Thoracic aorta (tissue), 2 donors: ENCODE data around the gene NINJ2. TPM values are rescaled to one million over a fixed set of nuclear protein-coding genes. Genes with fewer than 3 reads are reported as not detected.

Experiments used
- ATAC-seq: fragments of 150-250 bp; one replicate; pipeline ENCODE4 v1.8.0; 2017; ENCODE audit warnings: low read depth; ENCODE audit not compliant: insufficient number of reproducible peaks, low FRiP score
- DNase-seq: peaks from one replicate; pipeline ENCODE4 v3.0.0-alpha.2; 2020; ENCODE audit warnings: low spot score
- H3K27ac ChIP-seq, 2 donors: fragments of 200-600 bp; sonication (generic); 1 replicate in 1 of 2; 2 replicates in 1 of 2; pipeline ENCODE4 v1.5.1; 2016; ENCODE audit warnings: mild to moderate bottlenecking in 2 of 2, moderate library complexity in 2 of 2
- H3K27me3 ChIP-seq: fragments of 200-600 bp; sonication (generic); replicated peaks from 2 replicates; pipeline ENCODE4 v1.6.0; 2016; ENCODE audit warnings: mild to moderate bottlenecking; ENCODE audit not compliant: insufficient read depth
- H3K36me3 ChIP-seq: fragments of 200-600 bp; sonication (generic); one replicate; pipeline ENCODE4 v1.5.1; 2016
- H3K4me1 ChIP-seq, 2 donors: fragments of 200-600 bp; sonication (generic); 1 replicate in 1 of 2; 2 replicates in 1 of 2; pipeline versions ENCODE4 v1.5.1 to v1.6.0; 2016; ENCODE audit warnings: low read depth in 2 of 2, mild to moderate bottlenecking in 1 of 2; ENCODE audit not compliant: control insufficient read depth in 1 of 2
- H3K4me3 ChIP-seq: fragments of 200-600 bp; sonication (generic); 2 replicates; pipeline ENCODE4 v1.5.1; 2016; ENCODE audit warnings: mild to moderate bottlenecking
- H3K9me3 ChIP-seq: fragments of 200-600 bp; sonication (generic); 2 replicates; pipeline ENCODE4 v1.5.1; 2016
- CTCF ChIP-seq: fragments of 200-600 bp; sonication (generic); IDR thresholded peaks from one replicate; pipeline ENCODE4 v1.5.1; 2019; ENCODE audit warnings: antibody characterized with exemption
- total RNA-seq, 2 donors: library from RNA; depleted of rRNA; stranded (reverse); fragments of >200 nt; gene quantifications; one replicate each; pipeline versions ENCODE4 v1.1.0 to v1.2.3, GENCODE V29; 2016

Gene NINJ2
- total RNA-seq, 2 donors from 2014 or later: 2.4 to 5.3 TPM

- peak overlapping the region; percentile 68 to 75 for H3K27ac ChIP-seq
- no peaks in the 10 kb centered on the region for H3K27me3 ChIP-seq
- H3K9me3 ChIP-seq: no peaks in the 10 kb centered on the region
- peaks cover 13 to 34% of the 10 kb centered on the region in 2 donors for H3K4me1 ChIP-seq
- peak overlapping the region; percentile 53 for H3K4me3 ChIP-seq
- DNase-seq: no peak
- TF ChIP-seq CTCF: peak; percentile 100
- H3K36me3 ChIP-seq: no peaks in the 10 kb centered on the region
- peak; percentile 29 for ATAC-seq
These were observed 87.2 kb downstream of the NINJ2 start for GRCh38 chr12:575948-576614.

- peak overlapping the region; percentile 68 to 75 for H3K27ac ChIP-seq
- no peak overlapping the region for H3K4me3 ChIP-seq
- no peak for DNase-seq
- H3K4me1 ChIP-seq: peaks cover 16 to 39% of the 10 kb centered on the region in 2 donors
- no peaks in the 10 kb centered on the region for H3K36me3 ChIP-seq
- no peaks in the 10 kb centered on the region for H3K9me3 ChIP-seq
- TF ChIP-seq CTCF: no peak
- ATAC-seq: no peak
- H3K27me3 ChIP-seq: no peaks in the 10 kb centered on the region
These were observed 88.1 kb downstream of the NINJ2 start for GRCh38 chr12:575129-575502.

- no peak for TF ChIP-seq CTCF
- peak overlapping the region; percentile 68 to 75 for H3K27ac ChIP-seq
- ATAC-seq (no peak), DNase-seq (no peak)
- no peak overlapping the region for H3K4me3 ChIP-seq
- no peaks in the 10 kb centered on the region for H3K9me3 ChIP-seq
- peaks cover 16 to 41% of the 10 kb centered on the region in 2 donors for H3K4me1 ChIP-seq
- H3K36me3 ChIP-seq: no peaks in the 10 kb centered on the region
- no peaks in the 10 kb centered on the region for H3K27me3 ChIP-seq
These were observed 88.6 kb downstream of the NINJ2 start for GRCh38 chr12:574475-575128.

- Histone ChIP-seq H3K4me1 (peaks cover 16 to 41% of the 10 kb centered on the region in 2 donors), H3K27me3 (no peaks in the 10 kb centered on the region), H3K9me3 (no peaks in the 10 kb centered on the region), H3K36me3 (no peaks in the 10 kb centered on the region), H3K27ac (no peak overlapping the region), H3K4me3 (no peak overlapping the region)
- DNase-seq: no peak
- TF ChIP-seq CTCF: no peak
- no peak for ATAC-seq
These were observed 90.0 kb downstream of the NINJ2 start for GRCh38 chr12:573232-573631.

GRCh38 chr12:572532-572899, 90.7 kb downstream of the NINJ2 start:
- TF ChIP-seq CTCF: no peak
- DNase-seq: no peak
- Histone ChIP-seq H3K4me1 (peaks cover 16 to 41% of the 10 kb centered on the region in 2 donors), H3K27me3 (no peaks in the 10 kb centered on the region), H3K27ac (peak overlapping the region; percentile 97 to 98), H3K4me3 (no peak overlapping the region), H3K9me3 (no peaks in the 10 kb centered on the region), H3K36me3 (no peaks in the 10 kb centered on the region)
- no peak for ATAC-seq
